Measurements from ENCODE around the gene ITPRID2.

GRCh38 chr2:181955010-181955409 lies 63.5 kb downstream of the ITPRID2 start:
- TF ChIP-seq EZH2 (IDR thresholded peaks at IDR 0.05) (no peak), POLR2AphosphoS5 (IDR thresholded peaks at IDR 0.05; ENCODE audit: borderline replicate concordance, low read depth, low read length) (no peak), FOXP2 (optimal IDR thresholded peaks at IDR 0.05; ENCODE audit: control extremely low read depth, extremely low read length, insufficient read depth) (no peak)
